Central memory CD8-positive, alpha-beta T cell (primary cell): ENCODE measurements around the gene RAPGEF2.
"Not testable (repeated sequence)": the region's sequence is repeated elsewhere in the genome, so short reads cannot be mapped to it uniquely, and the experiment has no call there.

Source experiments
- ATAC-seq: fragments of 150-1000 bp; cut with Tn5 transposase; replicated peaks from 2 replicates; pipeline ENCODE4 v1.10.0; 2022; ENCODE audit warnings: mild to moderate bottlenecking, moderate FRiP score, moderate number of reproducible peaks; ENCODE audit not compliant: poor library complexity, severe bottlenecking; ENCODE audit errors: extremely low read depth
- DNase-seq, 2 donors: peaks; one replicate each; pipeline ENCODE4 v3.0.0; 2021; ENCODE audit warnings: low spot score in 2 of 2
- H3K27ac Mint-ChIP-seq: one replicate; pipeline ENCODE4 v1.8.0; 2022; ENCODE audit warnings: low read depth, mild to moderate bottlenecking, moderate library complexity, mixed read lengths
- H3K27me3 Mint-ChIP-seq: one replicate; pipeline ENCODE4 v1.8.0; 2022; ENCODE audit warnings: mixed read lengths
- H3K36me3 Mint-ChIP-seq: one replicate; pipeline ENCODE4 v1.8.0; 2022; ENCODE audit warnings: mild to moderate bottlenecking, moderate library complexity, mixed read lengths; ENCODE audit not compliant: insufficient read depth
- H3K4me1 Mint-ChIP-seq: one replicate; pipeline ENCODE4 v1.8.0; 2022; ENCODE audit warnings: mixed read lengths
- H3K4me3 Mint-ChIP-seq: one replicate; pipeline ENCODE4 v1.8.0; 2022; ENCODE audit warnings: mild to moderate bottlenecking, moderate library complexity, mixed read lengths
- H3K9me3 Mint-ChIP-seq: one replicate; pipeline ENCODE4 v1.8.0; 2022; ENCODE audit warnings: mixed read lengths

RAPGEF2 gene

GRCh38 chr4:159077702-159078495 is 25.0 kb upstream of the RAPGEF2 start:
- Mint-ChIP-seq H3K4me1 (peaks cover 6% of the 10 kb centered on the region), H3K36me3 (no peaks in the 10 kb centered on the region), H3K27me3 (no peaks in the 10 kb centered on the region), H3K27ac (no peak overlapping the region), H3K9me3 (no peaks in the 10 kb centered on the region), H3K4me3 (peak overlapping the region; percentile 8)
- DNase-seq (no peak), ATAC-seq (peak; percentile 79)

- H3K27me3 Mint-ChIP-seq = no peaks in the 10 kb centered on the region
- no peaks in the 10 kb centered on the region for H3K9me3 Mint-ChIP-seq
- H3K27ac Mint-ChIP-seq = no peak overlapping the region
- H3K4me3 Mint-ChIP-seq = no peak overlapping the region
- DNase-seq = no peak
- no peak for ATAC-seq
- no peaks in the 10 kb centered on the region for H3K36me3 Mint-ChIP-seq
- H3K4me1 Mint-ChIP-seq = peaks cover 6% of the 10 kb centered on the region
Measured at GRCh38 chr4:159079074-159079473, 23.8 kb upstream of the RAPGEF2 start.

GRCh38 chr4:159086606-159087005 is 16.3 kb upstream of the RAPGEF2 start:
- Mint-ChIP-seq H3K27ac (no peak overlapping the region), H3K36me3 (no peaks in the 10 kb centered on the region), H3K27me3 (no peaks in the 10 kb centered on the region), H3K4me1 (no peaks in the 10 kb centered on the region), H3K4me3 (no peak overlapping the region), H3K9me3 (no peaks in the 10 kb centered on the region)
- DNase-seq (no peak), ATAC-seq (no peak)

GRCh38 chr4:159090255-159090654 is 12.6 kb upstream of the RAPGEF2 start:
- Mint-ChIP-seq H3K4me1 (no peaks in the 10 kb centered on the region), H3K27me3 (no peaks in the 10 kb centered on the region), H3K4me3 (no peak overlapping the region), H3K27ac (no peak overlapping the region), H3K36me3 (no peaks in the 10 kb centered on the region), H3K9me3 (no peaks in the 10 kb centered on the region)
- DNase-seq = no peak
- ATAC-seq = no peak

- not testable (repeated sequence) for H3K9me3 Mint-ChIP-seq, ATAC-seq, H3K4me3 Mint-ChIP-seq, H3K27ac Mint-ChIP-seq, DNase-seq, H3K4me1 Mint-ChIP-seq, H3K36me3 Mint-ChIP-seq
- H3K27me3 Mint-ChIP-seq = peaks cover 11% of the 10 kb centered on the region
Measured at GRCh38 chr4:159094156-159094555, 8.7 kb upstream of the RAPGEF2 start.

GRCh38 chr4:159096434-159096833 is 6.4 kb upstream of the RAPGEF2 start:
- no peak overlapping the region for H3K4me3 Mint-ChIP-seq
- H3K27me3 Mint-ChIP-seq = peaks cover 11% of the 10 kb centered on the region
- peaks cover 5% of the 10 kb centered on the region for H3K4me1 Mint-ChIP-seq
- H3K27ac Mint-ChIP-seq = no peak overlapping the region
- H3K9me3 Mint-ChIP-seq = no peaks in the 10 kb centered on the region
- DNase-seq = no peak
- no peaks in the 10 kb centered on the region for H3K36me3 Mint-ChIP-seq
- no peak for ATAC-seq

- peaks cover 11% of the 10 kb centered on the region for H3K27me3 Mint-ChIP-seq
- ATAC-seq (no peak), DNase-seq (no peak)
- H3K9me3 Mint-ChIP-seq = no peaks in the 10 kb centered on the region
- H3K36me3 Mint-ChIP-seq = peaks cover 3% of the 10 kb centered on the region
- H3K27ac Mint-ChIP-seq = no peak overlapping the region
- H3K4me1 Mint-ChIP-seq = peaks cover 11% of the 10 kb centered on the region
- no peak overlapping the region for H3K4me3 Mint-ChIP-seq
Measured at GRCh38 chr4:159097144-159097543, 5.7 kb upstream of the RAPGEF2 start.

- H3K27me3 Mint-ChIP-seq = peaks cover 11% of the 10 kb centered on the region
- no peak overlapping the region for H3K27ac Mint-ChIP-seq
- DNase-seq (no peak), ATAC-seq (no peak)
- no peak overlapping the region for H3K4me3 Mint-ChIP-seq
- H3K9me3 Mint-ChIP-seq = no peaks in the 10 kb centered on the region
- H3K36me3 Mint-ChIP-seq = peaks cover 5% of the 10 kb centered on the region
- peaks cover 14% of the 10 kb centered on the region for H3K4me1 Mint-ChIP-seq
Measured at GRCh38 chr4:159097785-159098184, 5.1 kb upstream of the RAPGEF2 start.

- no peak overlapping the region for H3K4me3 Mint-ChIP-seq
- H3K27ac Mint-ChIP-seq = no peak overlapping the region
- peaks cover 14% of the 10 kb centered on the region for H3K4me1 Mint-ChIP-seq
- peaks cover 11% of the 10 kb centered on the region for H3K27me3 Mint-ChIP-seq
- DNase-seq (no peak), ATAC-seq (no peak)
- peaks cover 9% of the 10 kb centered on the region for H3K36me3 Mint-ChIP-seq
- no peaks in the 10 kb centered on the region for H3K9me3 Mint-ChIP-seq
Measured at GRCh38 chr4:159098482-159099127, 4.3 kb upstream of the RAPGEF2 start.

- Mint-ChIP-seq H3K9me3 (no peaks in the 10 kb centered on the region), H3K27ac (peak overlapping the region; percentile 95), H3K4me1 (peaks cover 35% of the 10 kb centered on the region), H3K4me3 (peak overlapping the region; percentile 95), H3K27me3 (no peaks in the 10 kb centered on the region), H3K36me3 (peaks cover 23% of the 10 kb centered on the region)
- no peak for ATAC-seq
- no peak for DNase-seq
Measured at GRCh38 chr4:159101988-159102621, 774 bp upstream of the RAPGEF2 start.

GRCh38 chr4:159103384-159103990 is 608 bp downstream of the RAPGEF2 start:
- peak overlapping the region; percentile 99 for H3K27ac Mint-ChIP-seq
- no peaks in the 10 kb centered on the region for H3K9me3 Mint-ChIP-seq
- peaks cover 41% of the 10 kb centered on the region for H3K4me1 Mint-ChIP-seq
- no peaks in the 10 kb centered on the region for H3K27me3 Mint-ChIP-seq
- H3K4me3 Mint-ChIP-seq = peak overlapping the region; percentile 95
- DNase-seq (peak in 1 of 2 donors; percentile 21), ATAC-seq (peak; percentile 27)
- H3K36me3 Mint-ChIP-seq = peaks cover 23% of the 10 kb centered on the region

- peak overlapping the region; percentile 95 for H3K4me3 Mint-ChIP-seq
Measured at GRCh38 chr4:159104694-159105414, 2.0 kb downstream of the RAPGEF2 start.

More at GRCh38 chr4:159104694-159105414, 2.0 kb downstream of the RAPGEF2 start:
- H3K27me3 Mint-ChIP-seq = no peaks in the 10 kb centered on the region
- H3K36me3 Mint-ChIP-seq = peaks cover 23% of the 10 kb centered on the region
- DNase-seq (no peak), ATAC-seq (no peak)
- H3K4me1 Mint-ChIP-seq = peaks cover 46% of the 10 kb centered on the region
- peak overlapping the region; percentile 99 for H3K27ac Mint-ChIP-seq
- H3K9me3 Mint-ChIP-seq = no peaks in the 10 kb centered on the region
